Breast epithelium (tissue), 4 donors: ENCODE data around the gene RWDD4. TPM values are rescaled to one million over a fixed set of nuclear protein-coding genes. Genes with fewer than 3 reads are reported as not detected.

Experiments
- DNase-seq, 2 donors: peaks; one replicate each; pipeline ENCODE4 v3.0.0-alpha.2; 2019; ENCODE audit warnings: low spot score in 2 of 2
- H3K27ac ChIP-seq, 2 donors: fragments of 200-600 bp; sonication (generic) in 1 of 2; one replicate each; pipeline ENCODE4 v1.5.1; 2016 to 2019; ENCODE audit warnings: mild to moderate bottlenecking in 1 of 2
- H3K27me3 ChIP-seq, 2 donors: fragments of 200-600 bp; sonication (generic) in 1 of 2; one replicate each; pipeline versions ENCODE4 v1.5.1 to v1.6.0; 2017 to 2019; ENCODE audit warnings: control low read depth in 1 of 2, mild to moderate bottlenecking in 1 of 2
- H3K36me3 ChIP-seq: fragments of 200-600 bp; one replicate; pipeline ENCODE4 v1.5.1; 2019
- H3K4me1 ChIP-seq, 2 donors: fragments of 200-600 bp; sonication (generic); one replicate each; pipeline ENCODE4 v1.5.1; 2016 to 2019; ENCODE audit warnings: control low read depth in 1 of 2
- H3K4me3 ChIP-seq, 3 donors: fragments of 200-600 bp; sonication (generic); 1 replicate in 2 of 3; 2 replicates in 1 of 3; pipeline ENCODE4 v1.5.1; 2016 to 2019; ENCODE audit warnings: mild to moderate bottlenecking in 3 of 3, moderate library complexity in 2 of 3
- H3K9me3 ChIP-seq, 2 donors: fragments of 200-600 bp; sonication (generic) in 1 of 2; one replicate each; pipeline ENCODE4 v1.5.1; 2016 to 2019; ENCODE audit warnings: control low read depth in 1 of 2
- POLR2A ChIP-seq: fragments of 450-650 bp; IDR thresholded peaks from one replicate; pipeline ENCODE4 v1.6.1; 2016; ENCODE audit warnings: antibody characterized with exemption, mild to moderate bottlenecking, moderate library complexity
- POLR2AphosphoS5 ChIP-seq, 3 donors: sonication (generic); formaldehyde crosslinking; IDR thresholded peaks; one replicate each; pipeline ENCODE4 v1.6.1; 2017; ENCODE audit warnings: antibody characterized with exemption in 3 of 3
- intact Hi-C: fragments of 100-400 bp; cut with DNase I; formaldehyde crosslinking; loops from one replicate; pipeline ENCODE4 v1.15.1; 2023; ENCODE audit warnings: low total_unique reads
- total RNA-seq, 3 donors: library from RNA; depleted of rRNA; stranded (reverse); fragments of >200 nt; gene quantifications; one replicate each; pipeline ENCODE4 v1.1.0, GENCODE V29; 2016
- TF ChIP-seq, protein P1 (sequence below), 3 donors: fragments of 450-650 bp; IDR thresholded peaks; one replicate each; pipeline ENCODE4 v1.5.1; 2016 to 2017; ENCODE audit warnings: antibody characterized with exemption in 3 of 3, mild to moderate bottlenecking in 3 of 3, moderate library complexity in 3 of 3

The RWDD4 gene
- total RNA-seq, 3 donors from 2014 or later = 19.3 to 27.2 (median 20.8) TPM

DNA sequence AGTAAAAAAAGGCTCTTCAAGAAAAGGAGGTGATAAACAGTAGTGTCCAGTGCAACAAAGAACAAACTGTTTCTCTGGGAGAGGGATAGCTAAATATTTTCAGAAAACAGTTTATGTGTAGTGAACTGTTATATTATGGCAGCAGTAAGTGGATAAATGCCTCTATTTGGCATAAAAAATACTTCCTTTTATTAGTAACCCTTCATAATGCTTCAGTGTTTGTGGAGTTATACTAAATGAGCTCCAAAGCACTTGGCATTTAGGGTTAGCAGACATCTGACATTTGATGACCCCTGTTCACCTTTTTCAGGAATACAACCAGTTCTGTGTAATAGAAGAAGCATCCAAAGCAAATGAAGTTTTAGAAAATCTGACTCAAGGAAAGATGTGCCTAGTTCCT is 32.0 kb upstream of the RWDD4 start:
- Histone ChIP-seq H3K9me3 (no peaks in the 10 kb centered on the region), H3K4me3 (no peak overlapping the region), H3K36me3 (peaks cover 9% of the 10 kb centered on the region), H3K27ac (no peak overlapping the region), H3K4me1 (no peaks in the 10 kb centered on the region), H3K27me3 (no peaks in the 10 kb centered on the region)
- DNase-seq = no peak
- intact Hi-C loops = no loop called here
- TF ChIP-seq POLR2A = no peak
- no peak for TF ChIP-seq POLR2AphosphoS5 (IDR thresholded peaks at IDR 0.05)
- TF ChIP-seq, protein P1, sequence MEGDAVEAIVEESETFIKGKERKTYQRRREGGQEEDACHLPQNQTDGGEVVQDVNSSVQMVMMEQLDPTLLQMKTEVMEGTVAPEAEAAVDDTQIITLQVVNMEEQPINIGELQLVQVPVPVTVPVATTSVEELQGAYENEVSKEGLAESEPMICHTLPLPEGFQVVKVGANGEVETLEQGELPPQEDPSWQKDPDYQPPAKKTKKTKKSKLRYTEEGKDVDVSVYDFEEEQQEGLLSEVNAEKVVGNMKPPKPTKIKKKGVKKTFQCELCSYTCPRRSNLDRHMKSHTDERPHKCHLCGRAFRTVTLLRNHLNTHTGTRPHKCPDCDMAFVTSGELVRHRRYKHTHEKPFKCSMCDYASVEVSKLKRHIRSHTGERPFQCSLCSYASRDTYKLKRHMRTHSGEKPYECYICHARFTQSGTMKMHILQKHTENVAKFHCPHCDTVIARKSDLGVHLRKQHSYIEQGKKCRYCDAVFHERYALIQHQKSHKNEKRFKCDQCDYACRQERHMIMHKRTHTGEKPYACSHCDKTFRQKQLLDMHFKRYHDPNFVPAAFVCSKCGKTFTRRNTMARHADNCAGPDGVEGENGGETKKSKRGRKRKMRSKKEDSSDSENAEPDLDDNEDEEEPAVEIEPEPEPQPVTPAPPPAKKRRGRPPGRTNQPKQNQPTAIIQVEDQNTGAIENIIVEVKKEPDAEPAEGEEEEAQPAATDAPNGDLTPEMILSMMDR (IDR thresholded peaks at IDR 0.05) = no peak

DNA sequence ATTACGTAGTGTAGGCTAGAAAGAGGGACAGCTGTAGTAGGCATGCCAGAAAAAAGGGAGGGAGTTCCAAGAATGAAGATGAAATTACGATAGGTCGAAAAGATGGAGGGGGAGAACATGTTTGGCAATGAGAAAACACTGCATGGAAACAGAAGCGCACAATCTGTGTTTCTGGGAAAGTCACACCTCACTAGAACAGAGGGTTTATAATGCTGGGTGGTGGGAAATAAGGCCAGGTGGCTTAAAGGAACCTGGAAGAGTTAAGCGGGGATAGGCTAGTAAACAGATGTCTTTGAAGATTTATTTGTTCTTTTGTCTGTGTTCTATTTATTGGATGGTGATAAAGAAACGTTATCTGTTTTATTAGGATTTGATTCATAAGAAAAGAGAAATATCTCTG is 29.2 kb upstream of the RWDD4 start:
- H3K9me3 ChIP-seq = no peaks in the 10 kb centered on the region
- no peaks in the 10 kb centered on the region for H3K27me3 ChIP-seq
- DNase-seq = no peak
- H3K36me3 ChIP-seq = no peaks in the 10 kb centered on the region
- TF ChIP-seq POLR2A (no peak), POLR2AphosphoS5 (IDR thresholded peaks at IDR 0.05) (no peak)
- TF ChIP-seq, protein P1 (IDR thresholded peaks at IDR 0.05) = no peak
- intact Hi-C loops = no loop called here
- no peaks in the 10 kb centered on the region for H3K4me1 ChIP-seq
- no peak overlapping the region for H3K4me3 ChIP-seq
- H3K27ac ChIP-seq = no peak overlapping the region

DNA sequence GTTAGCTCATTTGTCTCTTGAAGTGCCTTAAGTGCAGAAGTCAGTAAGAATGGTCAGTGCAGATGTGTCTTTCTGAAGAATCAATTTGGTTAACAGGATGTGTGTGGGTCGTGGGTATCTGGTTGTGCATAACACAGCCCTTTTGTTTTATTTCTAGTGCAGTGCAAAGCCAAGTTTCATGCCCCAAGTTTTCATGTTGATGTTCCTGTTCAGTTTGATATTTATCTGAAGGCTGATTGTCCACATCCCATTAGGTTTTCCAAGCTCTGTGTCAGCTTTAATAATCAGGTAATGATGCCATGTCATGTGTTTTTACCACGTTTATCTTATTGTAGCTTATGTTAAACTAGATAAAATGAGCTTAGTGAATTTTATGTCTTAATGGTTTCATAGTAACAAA is 27.5 kb upstream of the RWDD4 start:
- intact Hi-C loops = no loop called here
- no peak overlapping the region for H3K27ac ChIP-seq
- no peaks in the 10 kb centered on the region for H3K9me3 ChIP-seq
- no peak for DNase-seq
- H3K4me1 ChIP-seq = no peaks in the 10 kb centered on the region
- no peak for TF ChIP-seq POLR2A
- TF ChIP-seq, protein P1 (IDR thresholded peaks at IDR 0.05) = no peak
- no peak for TF ChIP-seq POLR2AphosphoS5 (IDR thresholded peaks at IDR 0.05)
- no peaks in the 10 kb centered on the region for H3K27me3 ChIP-seq
- no peaks in the 10 kb centered on the region for H3K36me3 ChIP-seq
- no peak overlapping the region for H3K4me3 ChIP-seq

DNA sequence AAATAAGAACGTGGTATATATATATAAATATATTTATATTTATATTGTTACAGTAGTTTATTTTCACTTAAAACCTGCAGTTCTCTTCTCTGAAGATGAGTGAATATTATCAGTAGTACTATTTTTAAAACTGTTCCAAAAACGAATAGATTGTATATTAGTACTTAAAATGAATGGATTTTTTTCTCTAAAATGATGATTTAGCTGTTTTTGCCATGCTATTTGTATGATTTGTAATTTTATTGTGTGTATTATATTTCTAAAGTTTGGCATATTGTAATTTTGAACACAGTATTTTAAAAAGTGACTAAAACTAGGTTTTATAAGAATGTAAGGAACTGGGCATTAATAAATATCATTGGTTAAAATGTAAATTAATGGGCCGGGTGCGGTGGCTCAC is 22.1 kb upstream of the RWDD4 start:
- Histone ChIP-seq H3K27me3 (no peaks in the 10 kb centered on the region), H3K4me1 (no peaks in the 10 kb centered on the region), H3K9me3 (no peaks in the 10 kb centered on the region), H3K36me3 (no peaks in the 10 kb centered on the region), H3K27ac (no peak overlapping the region), H3K4me3 (no peak overlapping the region)
- no peak for DNase-seq
- intact Hi-C loops = no loop called here
- TF ChIP-seq, protein P1 (IDR thresholded peaks at IDR 0.05) = no peak
- no peak for TF ChIP-seq POLR2AphosphoS5 (IDR thresholded peaks at IDR 0.05)
- TF ChIP-seq POLR2A = no peak

DNA sequence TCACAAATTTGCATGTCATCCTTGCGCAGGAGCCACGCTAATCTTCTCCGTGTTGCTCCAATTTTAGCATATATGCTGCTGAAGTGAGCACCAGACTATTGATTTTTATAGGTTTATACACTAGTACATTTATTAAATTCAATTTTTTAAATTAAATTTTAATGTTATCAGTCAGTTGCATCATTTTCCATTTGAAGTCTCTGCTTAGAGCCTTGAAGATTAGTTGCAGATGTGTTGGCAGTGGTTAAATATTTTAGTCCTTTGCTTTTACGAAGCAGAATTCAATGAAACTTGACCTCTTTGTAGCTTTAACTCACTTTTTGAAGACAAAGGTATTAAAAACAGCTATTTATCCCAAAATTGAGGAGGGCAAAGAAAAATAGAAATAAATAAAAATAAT is 16.6 kb upstream of the RWDD4 start:
- Histone ChIP-seq H3K36me3 (peaks cover 4% of the 10 kb centered on the region), H3K27me3 (no peaks in the 10 kb centered on the region), H3K4me3 (no peak overlapping the region), H3K9me3 (no peaks in the 10 kb centered on the region), H3K4me1 (no peaks in the 10 kb centered on the region), H3K27ac (no peak overlapping the region)
- intact Hi-C loops = no loop called here
- no peak for TF ChIP-seq POLR2A
- TF ChIP-seq, protein P1 (IDR thresholded peaks at IDR 0.05) = no peak
- no peak for TF ChIP-seq POLR2AphosphoS5 (IDR thresholded peaks at IDR 0.05)
- DNase-seq = no peak
